ENCODE results near the gene PPP2R3B.
"Not testable (repeated sequence)": the region's sequence is repeated elsewhere in the genome, so short reads cannot be mapped to it uniquely, and the experiment has no call there.

PPP2R3B gene

DNA sequence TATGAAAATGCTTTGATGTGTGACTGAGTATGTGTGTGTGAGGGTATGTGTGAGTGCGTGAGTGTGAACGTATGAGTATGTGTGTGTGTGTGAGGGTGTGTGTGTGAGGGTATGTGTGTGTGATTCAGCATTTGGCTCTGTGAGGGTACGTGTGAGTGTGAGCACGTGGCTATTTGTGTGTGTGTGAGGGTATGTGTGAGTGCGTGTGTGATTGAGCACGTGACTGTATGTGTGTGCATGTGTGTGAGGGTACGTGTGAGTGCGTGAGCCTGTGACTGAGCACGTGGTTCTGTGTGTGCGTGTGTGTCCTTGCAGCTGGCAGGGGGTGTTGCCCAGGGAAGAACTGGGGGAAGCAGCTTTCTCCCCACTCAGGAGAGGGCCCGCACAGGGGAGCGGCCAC lies 16.1 kb upstream of the PPP2R3B start:
- no peak for DNase-seq

DNA sequence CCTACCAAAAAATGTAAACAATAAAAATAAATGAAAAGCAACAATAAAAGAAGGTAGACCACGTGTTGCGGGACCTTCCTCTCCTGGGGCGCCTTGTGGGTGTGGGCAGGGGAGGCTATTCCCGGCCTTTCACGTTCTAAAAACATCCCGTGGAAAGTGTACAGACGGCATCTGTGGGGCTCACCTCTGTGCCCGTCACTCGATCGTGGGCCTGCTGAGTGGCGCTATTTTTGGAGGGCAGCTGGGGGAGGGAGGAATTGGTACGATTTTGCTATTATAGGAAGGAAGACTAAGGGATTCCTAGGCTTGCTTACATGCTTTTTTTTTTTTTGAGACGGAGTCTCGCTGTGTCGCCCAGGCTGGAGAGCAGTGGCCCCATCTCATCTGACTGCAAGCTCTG lies 13.6 kb upstream of the PPP2R3B start:
- no peak for DNase-seq

DNA sequence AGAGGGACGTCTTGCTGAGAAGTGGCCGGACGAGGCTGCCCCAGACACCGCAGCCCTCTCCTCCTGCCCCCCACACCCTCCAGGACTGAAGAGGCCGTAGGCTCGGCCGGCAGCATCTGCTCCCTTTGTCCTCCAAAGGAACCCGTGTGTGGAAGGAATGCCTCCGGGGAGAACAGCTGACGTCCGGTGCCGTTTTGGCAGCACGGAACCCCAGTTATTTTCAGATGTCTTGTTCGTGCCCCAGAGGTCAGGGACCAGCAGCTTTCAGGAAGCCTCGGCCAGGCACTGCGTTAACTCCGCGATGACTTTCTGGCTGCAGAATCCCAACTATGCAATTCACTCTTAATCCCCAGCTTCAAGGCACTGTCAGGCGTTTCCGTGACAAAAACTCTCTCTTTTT lies 10.9 kb upstream of the PPP2R3B start:
- DNase-seq = no peak

DNA sequence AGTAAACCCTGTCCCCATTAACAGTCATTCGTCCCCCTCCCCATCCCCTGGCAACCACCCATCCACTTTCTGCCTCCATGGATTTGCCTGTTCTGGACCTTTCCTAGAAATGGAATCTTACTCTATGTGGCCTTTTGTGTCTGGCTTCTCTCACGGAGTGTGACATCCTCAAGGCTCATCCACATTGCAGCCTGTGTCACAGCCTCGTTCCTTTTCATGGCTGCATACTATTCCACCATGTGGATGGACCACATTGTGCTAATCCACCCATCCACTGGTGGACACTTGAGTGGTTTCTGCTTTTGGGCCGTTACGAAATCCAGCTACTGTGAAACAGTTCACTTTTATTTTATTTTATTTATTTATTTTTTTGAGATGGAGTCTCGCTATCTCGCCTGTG lies 8.1 kb upstream of the PPP2R3B start:
- DNase-seq = no peak

DNA sequence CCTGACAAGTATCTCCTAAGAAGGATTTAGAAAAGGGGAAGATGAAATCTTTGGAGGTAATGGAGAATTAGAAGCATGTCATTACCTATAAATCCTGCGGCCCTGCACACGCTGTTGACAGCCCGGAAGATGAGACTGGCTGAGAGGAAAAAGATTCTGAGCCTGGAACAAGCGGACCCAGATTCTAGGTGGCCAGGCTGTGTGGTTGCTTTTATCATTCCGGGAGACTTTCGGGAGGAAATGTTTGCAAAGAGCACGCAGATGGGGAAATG lies 5.8 kb upstream of the PPP2R3B start:
- DNase-seq = no peak

DNA sequence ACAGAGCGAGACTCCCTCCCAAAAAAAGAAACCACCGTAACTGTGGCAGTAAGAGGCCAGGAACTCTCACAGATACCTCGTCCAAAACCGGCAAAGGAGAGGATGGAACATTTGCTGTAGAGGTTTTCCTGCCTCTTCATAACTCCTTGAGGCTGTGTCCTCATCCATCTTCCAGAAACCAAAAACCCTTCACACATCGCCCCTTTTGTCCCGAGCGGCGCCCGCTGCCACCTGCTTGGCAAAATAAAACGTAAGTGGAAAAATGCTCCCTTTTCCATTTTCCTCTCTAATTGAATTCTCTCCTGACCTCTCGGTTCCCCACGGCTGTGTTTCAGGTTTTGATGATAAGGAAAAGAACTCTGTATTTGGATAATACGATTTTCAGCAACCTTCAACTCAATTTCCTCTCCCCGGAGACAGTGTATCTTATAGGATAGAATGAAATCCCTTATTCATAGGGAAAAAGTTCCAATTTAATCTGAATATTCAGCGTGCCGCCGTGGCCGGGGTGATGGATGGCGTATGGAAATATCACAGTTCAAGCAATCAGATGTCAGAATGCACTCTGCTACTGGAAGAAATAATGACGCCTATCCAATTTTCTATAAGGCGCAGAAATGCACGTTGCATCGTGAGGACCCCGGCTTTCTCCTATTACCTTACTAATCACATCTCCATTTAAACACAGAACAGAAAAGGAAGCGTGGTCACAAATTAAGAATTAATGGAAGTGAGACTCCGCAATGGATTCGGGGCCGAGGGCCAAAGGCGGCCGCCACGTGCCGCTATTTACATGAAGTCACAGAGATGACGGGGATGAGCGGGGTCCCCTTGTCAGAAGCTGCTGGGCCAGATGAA lies 5.2 kb upstream of the PPP2R3B start:
- no peak for DNase-seq

DNA sequence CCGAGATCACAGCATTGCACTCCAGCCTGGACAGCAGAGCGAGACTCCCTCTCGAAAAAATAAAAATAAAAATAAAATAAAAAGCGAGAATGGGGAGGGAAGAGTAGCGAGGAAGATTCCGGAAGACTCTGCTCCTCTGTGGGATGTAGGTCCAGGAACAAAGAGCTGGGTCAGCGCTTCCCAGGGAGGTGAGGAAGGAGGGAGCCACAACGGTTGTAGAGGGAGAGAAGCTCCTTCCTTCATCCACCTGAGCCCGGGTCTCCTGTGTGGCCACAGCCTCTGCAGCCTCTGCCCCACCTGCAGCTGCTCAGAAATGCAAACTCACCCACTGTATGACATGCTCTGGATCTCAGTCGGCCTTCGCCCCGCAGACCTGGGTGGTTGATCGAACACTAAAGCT lies 3.8 kb upstream of the PPP2R3B start:
- DNase-seq = no peak

DNA sequence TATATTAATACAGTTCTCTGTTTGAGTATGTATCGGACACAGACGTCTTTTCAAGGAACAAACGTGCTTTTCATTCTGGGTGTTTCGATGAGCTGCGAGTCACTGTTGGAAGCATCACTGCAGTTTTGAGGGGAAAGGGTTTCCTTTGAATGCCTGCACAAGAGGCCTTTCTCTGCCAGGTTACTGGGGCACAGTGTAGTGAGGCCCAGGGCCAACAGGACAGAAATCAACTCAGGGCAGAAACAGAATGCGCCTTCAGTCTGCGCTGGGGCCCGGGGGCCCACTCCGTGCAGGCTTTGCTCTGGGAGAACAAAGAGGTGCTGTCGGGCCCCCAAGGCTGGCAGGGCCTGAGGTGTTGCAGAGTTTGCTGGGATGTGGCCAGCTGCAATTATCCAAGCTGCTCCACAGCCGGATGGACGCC lies 2.3 kb upstream of the PPP2R3B start:
- no peak for DNase-seq

DNA sequence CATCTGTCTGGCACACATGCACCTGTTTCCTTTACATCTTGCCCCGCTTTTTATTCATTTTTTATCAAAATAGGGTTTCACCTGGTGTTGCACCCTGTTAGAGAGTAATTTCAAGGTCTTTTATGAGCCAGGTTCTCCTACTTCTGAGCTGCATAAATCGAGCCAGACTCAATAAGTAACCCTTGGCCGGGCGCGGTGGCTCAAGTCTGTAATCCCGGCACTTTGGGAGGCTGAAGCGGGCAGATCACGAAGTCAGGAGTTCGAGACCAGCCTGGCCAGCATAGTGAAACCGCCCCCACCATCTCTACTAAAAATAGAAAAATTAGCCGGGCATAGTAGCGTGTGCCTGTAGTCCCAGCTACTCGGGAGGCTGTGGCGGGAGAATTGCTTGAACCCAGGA lies 1.0 kb upstream of the PPP2R3B start:
- no peak for DNase-seq

DNA sequence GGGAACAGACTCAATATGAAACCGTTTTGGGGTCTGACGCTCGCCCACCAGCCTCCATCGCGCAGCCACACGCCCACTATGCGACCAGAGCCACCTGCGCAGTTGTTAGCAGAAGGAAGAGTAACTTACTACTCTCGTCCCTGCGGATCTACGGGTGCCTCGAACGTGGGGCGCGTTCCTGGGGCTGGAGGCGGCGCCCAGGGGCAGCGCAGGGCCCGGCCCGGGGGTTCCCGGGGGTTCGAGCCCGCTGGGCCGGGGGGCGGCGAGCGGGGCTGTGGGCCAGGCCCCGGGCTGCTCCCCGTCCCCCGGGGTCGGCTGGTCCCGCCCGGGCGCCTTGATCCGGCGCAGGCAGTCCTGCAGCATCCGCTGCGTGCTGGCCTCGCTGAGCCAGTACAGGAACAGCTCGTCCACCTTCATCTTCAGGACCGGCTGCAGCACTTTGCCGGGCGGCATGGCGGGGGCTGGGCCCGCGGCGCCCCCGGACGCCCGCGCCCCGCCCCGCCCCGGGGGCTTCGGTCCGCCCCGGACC lies 404 bp downstream of the PPP2R3B start:
- no peak for DNase-seq

DNA sequence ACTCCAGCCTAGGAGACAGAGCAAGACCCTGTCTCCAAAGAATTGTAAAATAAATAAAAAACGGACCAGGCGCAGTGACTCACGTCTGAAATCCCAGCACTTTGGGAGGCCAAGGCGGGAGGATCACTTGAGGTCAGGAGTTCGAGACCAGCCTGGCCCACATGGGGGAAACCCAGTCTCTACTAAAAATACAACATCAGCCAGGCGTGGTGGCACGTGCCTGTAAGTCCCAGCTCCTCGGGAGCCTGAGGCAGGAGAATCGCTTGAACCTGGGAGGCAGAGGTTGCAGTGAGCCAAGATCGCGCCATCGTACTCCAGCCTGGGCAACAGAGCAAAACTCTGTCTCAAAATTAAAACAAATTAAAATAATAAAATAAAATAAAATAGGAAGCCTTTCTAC lies 971 bp downstream of the PPP2R3B start:
- DNase-seq = not testable (repeated sequence)

DNA sequence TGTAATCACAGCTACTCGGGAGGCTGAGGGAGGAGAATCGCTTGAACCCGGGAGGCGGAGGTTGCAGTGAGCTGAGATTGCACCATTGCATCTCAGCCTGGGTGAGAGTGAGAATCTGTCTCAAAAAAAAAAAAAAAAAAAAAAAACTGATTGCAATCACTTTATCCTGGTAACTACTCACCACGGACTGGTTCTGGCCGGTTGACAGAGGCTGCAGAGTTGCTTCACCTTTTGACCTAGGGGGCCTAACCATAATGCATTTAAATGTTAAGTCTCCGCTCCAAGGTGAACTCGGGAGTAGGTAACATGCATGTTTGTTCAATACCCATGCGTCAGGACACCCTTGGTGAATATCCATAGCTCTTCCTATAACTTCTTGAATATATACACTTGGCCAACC lies 1.8 kb downstream of the PPP2R3B start:
- DNase-seq = no peak

DNA sequence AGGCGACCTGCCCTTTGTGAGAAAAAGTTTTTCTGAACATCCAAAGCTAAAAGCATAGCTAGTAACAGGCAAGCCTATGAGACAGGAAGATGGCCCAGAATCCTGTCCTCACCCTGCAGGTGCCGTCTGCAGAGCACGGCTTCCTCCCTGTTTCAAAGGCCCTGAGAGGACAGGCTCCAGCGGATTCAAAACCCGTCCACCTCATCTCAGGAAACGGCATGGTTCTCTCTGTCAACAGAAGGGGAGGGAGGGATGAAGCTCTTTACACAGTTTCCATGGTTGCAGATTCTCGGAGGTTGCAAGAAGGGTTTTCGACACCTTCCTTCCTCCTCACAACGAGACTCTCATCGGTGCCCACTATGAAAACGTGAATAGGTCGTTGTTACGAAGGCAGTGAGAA lies 8.3 kb downstream of the PPP2R3B start:
- DNase-seq = no peak

DNA sequence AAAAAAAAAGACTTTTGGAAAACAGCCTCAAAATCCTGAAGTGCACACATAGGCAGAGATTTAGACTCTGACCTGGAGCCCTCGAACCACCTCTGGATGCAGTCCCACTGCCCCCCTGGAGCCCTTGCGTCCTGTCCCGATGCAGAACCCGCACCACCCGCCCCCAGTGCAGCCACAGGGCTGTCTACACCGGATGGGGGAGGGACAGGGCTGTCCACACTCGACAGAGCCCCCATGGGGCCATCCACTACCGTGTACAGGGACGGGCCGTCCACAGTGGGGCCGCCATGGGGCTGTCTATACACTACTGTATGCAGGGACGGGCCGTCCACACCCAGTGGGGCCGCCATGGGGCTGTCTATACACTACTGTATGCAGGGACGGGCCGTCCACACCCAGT lies 10.5 kb downstream of the PPP2R3B start:
- not testable (repeated sequence) for DNase-seq

DNA sequence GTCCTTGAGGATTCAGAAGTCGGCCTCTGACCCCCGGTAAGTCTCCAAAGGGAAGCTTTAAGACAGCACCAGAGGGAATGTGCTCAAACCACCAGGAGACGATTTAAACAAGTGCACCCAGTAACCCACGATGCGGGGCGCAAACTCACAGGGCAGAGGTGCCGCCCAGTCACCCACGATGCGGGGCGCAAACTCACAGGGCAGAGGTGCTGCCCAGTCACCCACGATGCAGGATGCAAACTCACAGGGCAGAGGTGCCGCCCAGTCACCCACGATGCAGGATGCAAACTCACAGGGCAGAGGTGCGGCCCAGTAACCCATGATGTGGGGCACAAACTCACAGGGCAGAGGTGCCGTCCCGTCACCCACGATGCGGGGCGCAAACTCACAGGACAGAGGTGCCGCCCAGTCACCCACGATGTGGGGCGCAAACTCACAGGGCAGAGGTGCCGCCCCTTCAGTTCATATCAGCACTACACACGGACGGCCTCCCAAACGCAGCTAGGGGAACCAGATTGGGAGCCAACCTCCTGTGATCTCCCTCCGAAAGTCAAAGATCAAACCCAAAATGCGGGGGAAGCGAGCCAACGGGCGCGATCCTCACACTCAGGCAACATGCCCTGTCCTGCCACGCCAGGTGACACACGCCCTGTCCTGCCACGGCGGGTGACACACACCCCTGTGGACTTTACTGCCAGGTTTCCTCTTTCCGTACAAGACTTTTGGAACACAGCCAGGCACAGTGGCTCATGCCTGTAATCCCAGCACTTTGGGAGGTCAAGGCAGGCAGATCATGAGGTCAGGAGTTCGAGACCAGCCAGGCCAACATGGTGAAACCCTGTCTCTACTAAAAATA lies 11.3 kb downstream of the PPP2R3B start:
- DNase-seq = no peak

DNA sequence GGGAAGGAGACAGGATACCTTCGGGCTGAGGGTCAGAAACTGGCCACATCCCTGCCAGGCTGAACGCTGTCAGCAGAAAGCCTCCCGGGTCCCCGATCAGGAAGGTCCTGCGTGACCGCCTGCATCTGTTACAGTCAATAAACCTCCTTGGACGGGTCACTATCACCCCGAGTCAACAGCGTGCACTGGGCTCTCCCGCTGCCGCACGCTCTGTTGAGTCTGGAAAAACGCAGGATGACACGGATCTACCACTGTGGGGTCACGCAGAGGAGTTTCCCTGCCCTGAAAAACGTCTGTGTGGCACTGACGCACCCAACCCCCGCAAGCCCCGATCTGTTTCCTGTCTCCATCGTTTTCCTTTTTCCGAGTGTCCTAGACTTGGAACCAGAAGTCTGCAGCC lies 12.1 kb downstream of the PPP2R3B start:
- no peak for DNase-seq

DNA sequence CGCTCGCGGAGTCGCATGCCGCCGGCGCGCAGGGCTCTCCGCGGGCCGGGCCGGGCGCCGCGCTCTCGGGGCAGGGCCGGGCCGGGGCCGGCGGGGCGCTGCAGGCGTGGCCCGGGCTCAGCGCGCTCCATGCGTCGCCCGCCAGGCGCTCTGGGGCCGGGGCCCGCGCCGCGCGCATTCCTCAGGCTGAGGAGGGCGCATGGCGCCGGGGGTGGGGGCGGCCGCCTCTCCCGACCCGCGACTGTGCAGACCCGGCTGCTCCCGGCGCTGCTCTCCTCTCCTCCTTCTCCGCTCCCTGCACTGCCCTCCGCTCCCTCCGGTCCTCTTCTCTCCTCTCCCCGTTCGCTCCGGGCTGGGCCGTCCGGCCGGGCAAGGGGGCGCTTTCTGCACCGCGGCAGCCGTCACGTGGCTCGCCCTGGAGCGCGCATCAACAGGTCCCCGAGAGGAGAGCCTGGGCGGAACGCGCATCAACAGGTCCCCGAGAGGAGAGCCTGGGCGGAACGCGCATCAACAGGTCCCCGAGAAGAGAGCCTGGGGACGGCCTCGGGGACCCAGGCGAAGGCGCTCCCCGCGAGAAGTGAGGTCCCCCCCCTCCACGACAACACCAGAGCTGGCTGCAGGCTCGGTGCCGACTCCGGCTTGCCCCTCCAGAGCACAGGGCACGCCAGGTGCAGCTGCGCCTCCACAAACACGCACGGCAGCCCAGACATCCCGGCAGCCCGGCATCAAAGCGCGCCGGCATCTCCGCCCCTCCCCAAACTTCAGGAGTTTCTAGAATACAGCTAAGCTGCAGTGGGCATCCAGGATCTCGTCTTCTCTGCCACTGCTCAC lies 12.9 kb downstream of the PPP2R3B start:
- DNase-seq = no peak

DNA sequence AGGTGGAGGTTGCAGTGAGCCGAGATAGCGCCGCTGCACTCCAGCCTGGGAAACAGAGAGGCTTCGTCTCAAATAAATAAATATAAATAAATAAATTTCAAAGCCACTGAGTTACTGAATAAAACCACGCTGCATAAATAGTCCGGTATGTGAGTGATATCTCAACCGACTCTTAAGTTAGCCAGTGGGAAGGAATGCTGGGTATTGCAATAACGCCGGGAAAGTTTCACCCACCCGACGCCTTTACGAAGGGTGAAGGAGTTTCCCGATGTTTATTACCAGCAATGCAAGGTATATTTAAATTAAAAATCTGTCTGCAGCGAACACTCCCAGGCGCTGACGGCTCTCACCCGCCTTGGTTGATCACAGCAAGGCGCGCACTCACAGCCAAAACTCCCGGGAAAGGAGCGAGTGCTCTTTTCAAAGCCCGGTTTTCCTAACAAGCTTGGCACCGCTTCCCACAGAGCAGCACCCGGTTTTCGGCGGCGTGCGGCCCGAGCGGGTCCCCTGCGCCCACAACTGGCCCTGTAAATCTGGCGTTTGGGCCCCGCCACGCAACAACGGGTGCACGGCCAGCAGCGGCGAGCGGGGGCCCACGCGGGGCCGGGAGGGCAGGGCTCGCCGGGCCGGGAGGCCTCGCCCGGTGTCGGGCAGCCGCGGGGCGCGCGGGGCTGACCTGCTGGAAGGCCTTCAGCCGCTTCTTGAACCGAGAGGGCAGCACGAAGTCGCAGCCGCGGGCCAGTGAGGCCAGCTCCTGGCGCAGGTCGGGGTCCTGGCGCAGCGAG lies 13.7 kb downstream of the PPP2R3B start:
- DNase-seq = no peak

DNA sequence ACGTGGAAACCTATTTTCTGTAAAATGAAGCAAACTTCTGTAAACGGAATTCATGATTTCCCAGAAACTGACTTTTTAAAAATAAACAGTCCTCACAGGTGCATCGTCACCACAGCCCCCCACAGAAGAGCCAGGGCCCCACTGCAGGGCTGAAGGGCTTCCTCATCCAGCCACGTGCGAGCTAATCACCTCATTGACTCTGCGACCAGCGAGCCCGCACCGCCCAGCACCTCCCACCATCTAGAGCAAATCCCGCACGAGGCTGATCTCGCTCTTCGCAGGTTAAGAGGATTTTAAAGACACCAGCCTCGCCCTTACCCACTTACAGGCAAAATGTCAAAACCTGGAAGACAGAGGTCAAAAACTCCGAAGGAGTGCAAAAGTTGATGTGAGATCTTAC lies 14.8 kb downstream of the PPP2R3B start:
- DNase-seq = no peak

DNA sequence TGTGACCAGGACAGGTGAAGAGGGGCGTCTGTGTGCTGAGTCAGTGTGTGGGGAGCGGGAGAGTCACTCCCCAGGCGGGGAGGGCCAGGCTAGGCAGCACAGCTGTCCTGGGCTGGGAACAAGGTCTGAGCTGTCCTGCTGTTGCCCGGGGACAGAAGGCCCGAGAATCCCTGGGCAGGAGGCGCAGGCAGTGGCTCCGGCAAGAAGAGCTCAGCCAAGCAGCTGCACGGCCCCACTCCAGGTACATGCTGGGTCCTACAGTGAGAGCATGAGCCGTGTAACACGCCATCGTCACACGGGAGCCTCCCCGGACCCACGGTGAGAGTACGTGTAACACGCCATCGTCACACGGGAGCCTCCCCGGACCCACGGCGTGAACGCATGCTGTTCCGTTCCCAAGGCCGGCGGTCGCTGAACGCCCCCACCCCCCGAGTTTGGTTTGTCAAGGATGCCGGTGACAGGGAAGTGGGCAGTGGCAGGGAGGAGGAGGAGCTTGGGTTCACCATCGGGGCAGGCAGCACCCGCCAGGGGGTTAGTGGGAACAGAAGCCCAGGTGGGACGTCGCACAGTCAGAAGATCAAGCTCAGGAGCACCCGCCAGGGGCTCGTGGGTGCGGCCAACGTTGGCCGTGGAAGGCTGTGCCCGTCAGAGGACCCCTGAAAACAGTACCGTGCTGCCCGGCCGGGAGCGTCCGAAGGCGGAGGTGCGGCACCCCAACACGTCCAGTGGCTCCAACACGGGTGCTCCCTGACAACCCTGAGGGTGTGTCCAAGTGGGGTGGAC lies 15.6 kb downstream of the PPP2R3B start:
- no peak for DNase-seq

DNA sequence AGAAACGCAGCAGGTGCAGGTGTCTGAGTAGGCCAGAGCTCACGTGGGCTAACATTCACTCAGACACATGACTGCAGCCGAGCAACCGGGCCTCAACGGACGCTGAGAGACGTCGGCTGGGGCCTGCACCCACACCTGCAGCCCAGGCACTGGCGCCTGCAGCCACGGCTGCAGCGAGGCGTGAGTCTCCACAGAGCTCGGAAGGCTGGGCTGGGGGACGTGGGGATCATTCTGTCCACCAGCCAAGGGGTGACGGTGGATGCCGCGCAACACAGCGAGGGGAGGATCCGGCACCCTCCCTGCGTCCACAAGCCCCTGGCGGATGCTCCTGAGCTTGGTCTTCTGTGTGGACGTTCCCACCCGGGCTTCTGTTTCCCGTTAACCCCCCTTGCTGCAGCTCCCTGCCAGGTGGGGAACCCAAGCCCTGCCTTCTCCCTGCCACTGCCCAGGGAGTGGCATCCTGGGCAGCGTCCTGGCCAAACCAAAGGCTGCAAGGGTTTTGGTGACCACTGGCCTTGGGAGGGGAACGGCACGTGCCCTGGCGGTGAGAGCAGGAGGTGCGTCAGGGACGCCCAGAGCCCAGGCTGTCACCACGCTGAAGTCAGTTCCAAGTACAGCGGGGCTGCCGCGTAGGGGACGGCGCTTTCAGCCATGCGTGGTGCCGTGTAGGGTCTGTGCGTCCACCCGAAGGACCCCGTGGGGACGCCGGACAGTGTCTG lies 16.3 kb downstream of the PPP2R3B start:
- no peak for DNase-seq

All from CD4-positive, alpha-beta T cell treated with Interleukin-4 for 1 hour (primary cell).